Dedifferentiated amniotic fluid mesenchymal stem cell (primary cell): Measurements from ENCODE around the gene UXT.

Experiments
- DNase-seq: peaks from one replicate; pipeline ENCODE4 v3.0.0-alpha.2; 2016; ENCODE audit errors: extremely low spot score

Gene UXT

GRCh38 chrX:47649271-47649670 lies 9.7 kb downstream of the UXT start:
- no peak for DNase-seq

DNA sequence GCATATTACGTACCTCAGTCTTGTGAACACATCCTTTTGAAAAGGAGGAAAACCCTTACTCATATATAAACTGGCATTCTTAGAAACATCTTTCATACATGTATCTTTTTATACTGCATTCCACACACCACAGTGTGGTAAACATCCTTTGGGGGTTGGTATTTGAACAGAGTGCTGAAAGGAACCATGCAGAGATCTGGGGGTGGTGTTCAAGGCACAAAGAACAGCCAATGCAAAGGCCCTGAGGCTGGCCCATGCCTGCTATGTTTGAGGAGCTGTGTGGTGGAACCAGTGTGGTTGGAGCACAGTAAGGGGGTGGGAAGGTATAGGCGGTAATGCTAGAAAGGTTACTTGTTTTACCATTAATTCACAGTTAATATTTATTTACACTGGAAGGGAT lies 10.6 kb downstream of the UXT start:
- DNase-seq = no peak

- DNase-seq = no peak
Observed at GRCh38 chrX:47646636-47647035, 12.3 kb downstream of the UXT start.

DNA sequence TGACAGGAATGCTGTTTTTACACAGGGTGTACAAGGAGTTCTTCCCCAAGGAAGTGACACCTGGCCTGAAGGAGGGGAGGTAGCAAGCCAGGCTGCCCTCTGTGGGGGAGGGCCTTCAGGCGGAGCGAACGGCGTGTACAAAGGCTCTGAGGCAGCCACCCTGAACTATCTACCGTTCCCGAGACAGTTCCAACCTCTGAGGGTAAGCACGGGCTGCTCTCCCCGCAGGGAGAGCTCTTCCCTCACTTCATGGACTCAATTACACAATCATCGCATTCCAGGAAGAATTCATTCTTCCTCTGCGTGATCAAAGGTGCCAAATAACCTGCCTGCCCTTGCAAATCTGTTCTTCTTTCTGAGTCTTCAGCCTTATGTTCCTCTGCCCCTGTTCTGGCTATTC lies 13.4 kb downstream of the UXT start:
- no peak for DNase-seq

- DNase-seq = no peak
Observed at GRCh38 chrX:47644557-47645091, 14.4 kb downstream of the UXT start.

DNA sequence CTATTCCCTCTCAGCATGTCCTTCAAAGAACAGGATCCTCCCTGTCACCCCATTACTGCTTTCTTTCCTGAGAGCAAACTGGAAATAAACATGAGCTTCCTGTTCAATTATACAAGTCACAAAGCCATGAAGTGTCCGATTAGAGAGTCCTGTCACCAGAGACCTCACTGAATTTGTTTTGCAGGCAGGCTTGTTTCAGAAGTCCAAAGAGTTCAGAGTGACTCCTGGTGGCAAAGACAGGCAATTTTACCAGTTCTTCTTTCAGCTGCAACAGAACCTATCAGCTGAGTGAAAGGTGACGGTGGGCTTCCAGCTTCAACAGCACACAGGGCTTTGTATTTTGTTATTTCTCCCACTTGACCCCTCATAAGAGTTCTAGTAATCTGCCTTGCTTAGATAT lies 15.1 kb downstream of the UXT start:
- no peak for DNase-seq

- DNase-seq = no peak
Observed at GRCh38 chrX:47638816-47639215, 20.2 kb downstream of the UXT start.

GRCh38 chrX:47637546-47638195 lies 21.3 kb downstream of the UXT start:
- DNase-seq = no peak

DNA sequence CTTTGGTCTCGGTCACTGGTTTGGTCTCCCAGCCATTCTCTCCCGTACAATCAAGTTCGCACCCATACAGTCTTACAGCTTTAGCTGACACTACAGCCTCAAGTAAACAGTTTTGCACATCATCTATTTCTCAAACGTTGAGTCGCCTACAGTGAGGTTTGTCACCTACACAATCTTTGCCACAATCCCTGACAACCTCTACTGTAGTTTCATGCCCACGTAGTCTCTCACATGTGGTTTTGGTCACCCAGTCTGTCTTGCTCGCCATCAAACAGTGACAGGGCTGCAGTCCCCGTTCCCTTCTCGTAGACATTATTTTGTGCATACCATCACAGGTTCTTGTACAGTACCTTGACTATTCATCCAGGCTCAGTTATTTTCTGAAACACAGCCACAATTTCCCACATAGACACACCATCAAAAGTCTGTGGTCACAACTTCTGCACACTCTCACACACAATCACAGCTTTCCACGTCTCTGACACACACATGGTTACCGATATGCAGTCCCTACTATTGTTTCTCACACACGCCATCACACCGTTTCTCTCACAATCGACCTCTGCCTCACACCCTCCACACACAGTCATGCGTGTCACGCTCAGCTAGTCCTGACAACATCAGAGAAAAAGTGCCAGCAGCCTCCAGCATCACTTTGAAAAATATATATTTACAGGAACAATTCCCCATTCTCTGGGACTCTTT lies 24.0 kb downstream of the UXT start:
- DNase-seq = no peak

- DNase-seq = no peak
Observed at GRCh38 chrX:47633689-47634590, 25.0 kb downstream of the UXT start.

DNA sequence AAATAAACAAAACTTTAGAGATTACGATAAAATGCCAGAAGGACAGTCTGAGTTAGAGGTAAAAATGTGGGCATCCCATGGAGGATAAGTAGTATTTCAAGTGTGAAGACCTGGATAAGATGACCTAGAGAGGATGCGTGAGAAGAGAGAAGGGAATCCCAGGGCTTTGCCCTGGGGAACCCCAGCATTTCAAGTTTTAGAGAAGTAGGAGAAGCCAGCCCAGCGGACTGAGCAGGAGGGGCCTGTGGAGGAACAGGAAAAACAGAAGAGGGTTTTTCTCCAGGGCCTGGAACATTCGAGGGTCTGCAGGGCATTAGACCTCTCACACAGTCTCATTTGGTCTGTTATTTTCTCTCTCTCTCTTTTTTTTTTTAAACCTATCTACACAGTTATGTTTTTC lies 26.3 kb downstream of the UXT start:
- DNase-seq = no peak

- DNase-seq = no peak
Observed at GRCh38 chrX:47631676-47632075, 27.3 kb downstream of the UXT start.

DNA sequence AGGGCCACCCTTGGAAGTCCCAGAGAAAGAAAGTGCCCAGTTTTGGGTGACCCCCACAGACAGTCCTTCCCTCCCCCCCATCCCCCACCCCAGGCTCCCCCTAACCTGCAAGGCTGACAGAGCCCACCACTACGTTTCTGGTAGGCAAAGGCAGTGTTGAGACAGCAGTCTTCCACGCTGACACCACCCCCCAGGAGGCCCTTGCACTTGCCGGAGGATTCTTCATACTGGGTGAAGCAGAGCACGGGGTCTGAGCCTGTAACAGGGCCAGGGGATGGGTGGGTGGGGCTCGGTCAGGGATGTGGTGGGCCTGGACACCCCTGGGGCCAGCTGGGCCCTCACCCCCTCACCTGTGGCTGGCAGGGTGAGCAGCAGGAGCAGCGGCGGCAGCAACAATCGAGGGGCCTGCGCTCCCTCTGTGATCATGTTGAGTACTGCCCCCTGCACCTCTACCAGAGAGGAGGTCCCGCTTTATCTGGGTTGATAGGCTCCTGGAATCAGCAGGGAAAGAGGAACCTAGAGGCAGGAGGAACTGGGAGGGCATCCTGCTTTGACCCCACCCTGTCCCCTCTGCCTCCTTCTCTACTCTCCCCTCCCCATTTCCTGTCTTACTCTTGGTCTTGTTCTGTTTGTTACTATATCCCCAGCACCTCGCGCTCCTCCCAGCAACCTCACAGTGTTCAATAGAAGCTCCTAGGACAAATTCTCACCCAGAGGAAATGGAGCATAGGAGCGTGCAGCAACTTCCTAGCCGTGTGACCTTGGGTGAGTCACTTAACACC lies 29.4 kb downstream of the UXT start, which contains the start of gene CFP:
CFP (minus strand) TSS at position 512 of the 782 bp plus-strand sequence; CDS start at position 426, 86 bp downstream.
- DNase-seq = no peak

DNA sequence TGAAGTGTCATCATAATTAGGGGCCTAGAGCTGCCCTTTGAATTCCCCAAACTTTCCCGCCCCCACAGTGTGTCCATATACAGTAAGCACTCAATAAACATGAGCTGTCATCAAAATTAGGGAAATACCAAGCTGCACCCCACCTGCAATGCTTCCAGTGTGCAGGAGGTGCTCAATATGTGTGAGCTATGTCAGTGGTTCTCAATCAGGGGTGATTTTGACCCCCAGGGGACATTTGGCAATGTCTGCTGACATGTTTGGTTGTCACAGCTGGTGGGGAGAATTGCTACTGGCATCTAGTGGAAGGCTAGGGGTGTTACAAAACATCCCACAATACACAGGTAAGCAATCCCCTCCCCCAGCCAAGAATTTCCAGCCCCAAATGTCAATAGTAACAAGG lies 30.0 kb downstream of the UXT start:
- no peak for DNase-seq

GRCh38 chrX:47625365-47625764 lies 33.6 kb downstream of the UXT start:
- DNase-seq = no peak

DNA sequence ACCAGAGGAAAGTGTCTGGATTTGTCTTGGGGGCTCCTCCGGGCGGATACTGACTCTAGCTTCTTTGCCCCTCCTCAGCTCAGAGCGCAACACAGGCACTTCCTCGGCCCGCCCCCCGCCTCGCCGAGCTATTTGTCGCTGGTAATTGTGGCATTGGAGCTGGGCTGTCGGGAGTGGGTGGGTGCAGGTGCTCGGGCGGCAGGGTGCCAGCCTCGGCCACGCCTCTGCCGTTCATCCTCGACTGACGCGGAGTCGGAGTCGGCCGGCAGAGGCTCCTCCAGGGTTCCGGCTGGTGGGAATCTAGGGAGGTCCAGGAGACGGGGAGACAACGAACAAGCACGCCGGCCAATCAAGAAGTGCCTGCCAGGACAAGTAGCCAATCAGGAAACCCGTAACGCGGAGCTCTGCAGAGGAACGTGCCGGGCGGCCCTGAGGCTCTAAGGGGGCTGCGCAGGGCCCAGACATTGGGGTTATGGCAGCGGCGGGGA lies 35.4 kb downstream of the UXT start:
- DNase-seq = peak; percentile 31

DNA sequence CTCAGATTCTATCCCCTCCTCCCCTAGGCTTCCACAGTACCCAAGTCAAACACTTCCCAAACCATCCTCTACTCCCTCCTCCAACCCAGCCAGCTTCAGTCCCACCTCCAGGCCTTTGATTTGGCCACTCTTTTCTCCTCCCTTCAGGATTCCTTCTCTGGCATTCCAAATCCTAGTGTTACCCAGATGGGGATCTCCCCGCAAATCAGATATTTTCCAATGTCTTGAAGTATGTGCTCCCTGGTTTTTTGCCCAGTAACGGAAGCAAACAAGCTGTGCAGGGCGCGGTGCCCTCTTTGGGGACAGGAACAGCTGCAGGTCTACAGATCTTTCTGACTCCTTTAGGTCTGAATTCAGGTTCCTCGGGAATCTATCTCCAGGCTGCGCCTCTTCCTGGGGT lies 37.1 kb downstream of the UXT start:
- no peak for DNase-seq

- no peak for DNase-seq
Observed at GRCh38 chrX:47620303-47620685, 38.7 kb downstream of the UXT start.

DNA sequence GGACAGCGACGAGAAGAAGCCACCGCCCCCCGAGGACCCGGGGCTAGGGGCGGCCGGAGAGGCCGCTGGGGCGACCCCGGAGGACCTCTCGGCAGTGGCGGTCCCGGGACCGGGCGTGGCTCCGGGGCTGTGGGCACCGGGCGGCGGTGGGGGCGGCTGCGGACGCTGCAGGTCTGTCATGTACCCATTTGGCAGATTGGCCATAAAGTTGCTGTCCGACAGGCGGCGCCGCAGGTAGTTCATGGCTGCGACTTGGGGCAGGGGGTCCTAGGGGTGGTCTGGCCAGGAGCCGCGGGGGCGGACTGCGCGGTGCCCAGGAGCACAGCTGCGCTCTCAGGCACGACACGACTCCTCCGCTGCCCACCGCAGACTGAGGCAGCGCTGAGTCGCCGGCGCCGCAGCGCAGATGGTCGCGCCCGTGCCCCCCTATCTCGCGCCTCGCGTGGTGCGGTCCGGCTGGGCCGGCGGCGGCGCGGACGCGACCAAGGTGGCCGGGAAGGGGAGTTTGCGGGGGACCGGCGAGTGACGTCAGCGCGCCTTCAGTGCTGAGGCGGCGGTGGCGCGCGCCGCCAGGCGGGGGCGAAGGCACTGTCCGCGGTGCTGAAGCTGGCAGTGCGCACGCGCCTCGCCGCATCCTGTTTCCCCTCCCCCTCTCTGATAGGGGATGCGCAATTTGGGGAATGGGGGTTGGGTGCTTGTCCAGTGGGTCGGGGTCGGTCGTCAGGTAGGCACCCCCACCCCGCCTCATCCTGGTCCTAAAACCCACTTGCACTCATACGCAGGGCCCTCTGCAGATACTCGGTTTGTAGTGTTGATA lies 39.3 kb downstream of the UXT start, which contains the start of gene SYN1:
SYN1 (minus strand) TSS at position 372 of the 817 bp plus-strand sequence; CDS start at position 243, 129 bp downstream.
- no peak for DNase-seq

DNA sequence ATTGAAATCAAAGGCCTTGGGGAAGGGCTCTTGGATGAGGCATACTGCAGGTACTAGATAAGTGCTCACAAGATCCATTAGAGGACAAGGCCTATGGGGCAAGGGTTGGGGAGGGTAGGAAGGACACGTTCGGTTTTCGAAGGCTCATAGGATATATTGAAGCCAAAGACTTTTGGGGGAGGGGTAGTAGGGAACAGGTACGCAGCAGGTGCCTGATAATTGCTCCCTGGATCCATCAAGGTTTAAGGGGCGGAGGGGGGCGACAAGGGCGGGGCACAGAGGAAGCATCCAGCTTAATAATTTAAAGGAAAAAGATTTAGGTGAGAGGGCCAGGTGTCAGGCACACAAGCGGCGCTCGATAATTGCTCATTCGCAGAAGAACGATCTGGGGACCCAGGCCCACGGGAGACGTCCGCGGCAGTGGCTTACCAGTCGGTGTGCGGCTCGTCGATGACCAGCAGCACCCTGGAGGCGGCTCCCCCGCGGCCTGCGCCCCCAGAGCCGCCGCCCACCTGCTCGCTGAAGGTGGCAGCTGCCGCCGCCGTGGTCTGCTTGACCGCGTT lies 40.0 kb downstream of the UXT start:
- DNase-seq = no peak
